ENCODE measurements around the gene CBR1. TPM values are rescaled to one million over a fixed set of nuclear protein-coding genes. Genes with fewer than 3 reads are reported as not detected.

Gene CBR1
- total and polyA plus RNA-seq, 9 of the 15 experiments (the other 6 are each of a cell fraction or from before 2014, with no cell fraction given) = 2.5 to 33.8 (median 15.1) TPM

DNA sequence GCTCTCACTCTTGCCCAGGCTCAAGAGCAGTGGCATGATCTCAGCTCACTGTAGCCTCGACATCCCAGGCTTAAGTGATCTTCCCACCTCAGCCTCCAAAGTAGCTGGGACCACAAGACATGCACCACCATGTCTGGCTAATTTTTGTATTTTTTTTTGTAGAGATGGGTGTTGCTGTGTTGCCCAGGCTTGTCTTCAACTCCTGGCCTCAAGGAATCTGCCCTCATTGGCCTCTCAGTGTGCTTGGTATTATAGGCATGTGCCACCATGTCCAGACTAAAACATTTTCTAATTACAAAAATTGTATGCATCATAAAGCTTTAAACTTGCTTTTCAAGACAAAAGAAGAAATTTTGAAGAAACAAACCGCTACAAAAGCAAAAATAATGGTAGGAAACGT lies 20.1 kb downstream of the CBR1 start:
- no peak overlapping the region for H3K4me2 ChIP-seq (ENCODE audit: insufficient read depth, low read length)
- BruUV-seq (replicated peaks) = no TSS peak
- ChIA-PET CTCF (ENCODE audit: low intra/inter-chr PET ratio) (no interaction called here), POLR2A (interaction anchor here (0.6 kb wide), 1 partner anchor 67 kb away, joined by 3 read pairs; no protein-coding TSS in a partner anchor)
- DNase-seq (ENCODE audit: extremely low read depth in 1 of 4, low spot score in 3 of 4) (no peak), FAIRE-seq (no peak), ATAC-seq (no peak)
- 15% methylated on average over 3 of the region's 3 CpGs for WGBS (ENCODE audit: insufficient coverage, low coverage, missing lambda C conversion rate)
- no peaks in the 10 kb centered on the region for H4K20me1 ChIP-seq (replicated peaks; ENCODE audit: control insufficient read depth, insufficient read depth, low read length)
- no peaks in the 10 kb centered on the region for H3K27me3 ChIP-seq (ENCODE audit: control insufficient read depth in 2 of 2, insufficient read depth in 2 of 2, low read length in 2 of 2)
- no peaks in the 10 kb centered on the region for H3K9me1 ChIP-seq (ENCODE audit: control insufficient read depth, insufficient read depth, low read length)
- H3K4me3 ChIP-seq = no peak overlapping the region
- no peak overlapping the region for H3K27ac ChIP-seq (ENCODE audit: extremely low read depth, low read depth, low read length)
- no peak overlapping the region for H2AFZ ChIP-seq (ENCODE audit: low read depth, low read length)
- H3K9ac ChIP-seq (ENCODE audit: insufficient read depth in 1 of 2, low read depth in 2 of 2, low read length in 2 of 2) = no peak overlapping the region
- H3K4me1 ChIP-seq (replicated peaks in 1 of 2; ENCODE audit: control insufficient read depth in 2 of 2, insufficient read depth in 2 of 2, low read length in 2 of 2) = no peaks in the 10 kb centered on the region
- in situ Hi-C loops (cut with MboI) = no loop called here
- peaks cover 8% of the 10 kb centered on the region for H3K9me3 ChIP-seq (replicated peaks; ENCODE audit: control insufficient read depth, insufficient read depth, low read depth, low read length)
- H3K36me3 ChIP-seq (ENCODE audit: control insufficient read depth, insufficient read depth, low read length) = no peaks in the 10 kb centered on the region
- intact Hi-C loops (cut with micrococcal nuclease) = no loop called here
- no peaks in the 10 kb centered on the region for H3K79me2 ChIP-seq (ENCODE audit: control insufficient read depth, insufficient read depth, low read length)
- TF ChIP-seq CBX3 (IDR thresholded peaks at IDR 0.05; ENCODE audit: borderline replicate concordance in 1 of 2, low read length in 2 of 2) (no peak), ZNF175 (CRISPR knock-in tag; IDR thresholded peaks at IDR 0.05; ENCODE audit: low read depth) (no peak), RBFOX2 (IDR thresholded peaks at IDR 0.05; ENCODE audit: low read depth, low read length) (no peak), MXI1 (IDR thresholded peaks at IDR 0.05; ENCODE audit: low read depth, low read length) (no peak), ZNF282 (CRISPR knock-in tag; IDR thresholded peaks at IDR 0.05) (no peak), ATF1 (CRISPR knock-in tag; IDR thresholded peaks at IDR 0.05) (no peak), ATF1 (tag; IDR thresholded peaks at IDR 0.05) (no peak), E2F1 (CRISPR knock-in tag; IDR thresholded peaks at IDR 0.05) (no peak), BCL6 (CRISPR knock-in tag; IDR thresholded peaks at IDR 0.05) (no peak), TRIM28 (IDR thresholded peaks at IDR 0.05) (no peak), ZBTB12 (CRISPR knock-in tag; IDR thresholded peaks at IDR 0.05) (no peak), SREBF2 (CRISPR knock-in tag; IDR thresholded peaks at IDR 0.05) (no peak), MECOM (CRISPR knock-in tag; IDR thresholded peaks at IDR 0.05) (no peak), THRAP3 (IDR thresholded peaks at IDR 0.05; ENCODE audit: borderline replicate concordance) (no peak), E2F3 (CRISPR knock-in tag; IDR thresholded peaks at IDR 0.05) (no peak)
- TF ChIP-seq, protein P1, sequence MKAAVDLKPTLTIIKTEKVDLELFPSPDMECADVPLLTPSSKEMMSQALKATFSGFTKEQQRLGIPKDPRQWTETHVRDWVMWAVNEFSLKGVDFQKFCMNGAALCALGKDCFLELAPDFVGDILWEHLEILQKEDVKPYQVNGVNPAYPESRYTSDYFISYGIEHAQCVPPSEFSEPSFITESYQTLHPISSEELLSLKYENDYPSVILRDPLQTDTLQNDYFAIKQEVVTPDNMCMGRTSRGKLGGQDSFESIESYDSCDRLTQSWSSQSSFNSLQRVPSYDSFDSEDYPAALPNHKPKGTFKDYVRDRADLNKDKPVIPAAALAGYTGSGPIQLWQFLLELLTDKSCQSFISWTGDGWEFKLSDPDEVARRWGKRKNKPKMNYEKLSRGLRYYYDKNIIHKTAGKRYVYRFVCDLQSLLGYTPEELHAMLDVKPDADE (conservative IDR thresholded peaks at IDR 0.05; ENCODE audit: control insufficient read depth, low read depth, low read length) = no peak
- TF ChIP-seq, protein P2, sequence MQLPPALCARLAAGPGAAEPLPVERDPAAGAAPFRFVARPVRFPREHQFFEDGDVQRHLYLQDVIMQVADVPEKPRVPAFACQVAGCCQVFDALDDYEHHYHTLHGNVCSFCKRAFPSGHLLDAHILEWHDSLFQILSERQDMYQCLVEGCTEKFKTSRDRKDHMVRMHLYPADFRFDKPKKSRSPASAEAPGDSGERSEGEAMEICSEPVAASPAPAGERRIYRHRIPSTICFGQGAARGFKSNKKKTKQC (CRISPR knock-in tag; IDR thresholded peaks at IDR 0.05) = no peak
- TF ChIP-seq, protein P3, sequence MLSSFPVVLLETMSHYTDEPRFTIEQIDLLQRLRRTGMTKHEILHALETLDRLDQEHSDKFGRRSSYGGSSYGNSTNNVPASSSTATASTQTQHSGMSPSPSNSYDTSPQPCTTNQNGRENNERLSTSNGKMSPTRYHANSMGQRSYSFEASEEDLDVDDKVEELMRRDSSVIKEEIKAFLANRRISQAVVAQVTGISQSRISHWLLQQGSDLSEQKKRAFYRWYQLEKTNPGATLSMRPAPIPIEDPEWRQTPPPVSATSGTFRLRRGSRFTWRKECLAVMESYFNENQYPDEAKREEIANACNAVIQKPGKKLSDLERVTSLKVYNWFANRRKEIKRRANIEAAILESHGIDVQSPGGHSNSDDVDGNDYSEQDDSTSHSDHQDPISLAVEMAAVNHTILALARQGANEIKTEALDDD (IDR thresholded peaks at IDR 0.05) = no peak
- TF ChIP-seq, protein P4, sequence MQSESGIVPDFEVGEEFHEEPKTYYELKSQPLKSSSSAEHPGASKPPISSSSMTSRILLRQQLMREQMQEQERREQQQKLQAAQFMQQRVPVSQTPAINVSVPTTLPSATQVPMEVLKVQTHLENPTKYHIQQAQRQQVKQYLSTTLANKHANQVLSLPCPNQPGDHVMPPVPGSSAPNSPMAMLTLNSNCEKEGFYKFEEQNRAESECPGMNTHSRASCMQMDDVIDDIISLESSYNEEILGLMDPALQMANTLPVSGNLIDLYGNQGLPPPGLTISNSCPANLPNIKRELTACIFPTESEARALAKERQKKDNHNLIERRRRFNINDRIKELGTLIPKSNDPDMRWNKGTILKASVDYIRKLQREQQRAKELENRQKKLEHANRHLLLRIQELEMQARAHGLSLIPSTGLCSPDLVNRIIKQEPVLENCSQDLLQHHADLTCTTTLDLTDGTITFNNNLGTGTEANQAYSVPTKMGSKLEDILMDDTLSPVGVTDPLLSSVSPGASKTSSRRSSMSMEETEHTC (IDR thresholded peaks at IDR 0.05) = no peak

Data from K562 (cell line).